A549 (cell line): ENCODE results near the gene PPP4R3B.
"Not testable (repeated sequence)": the region's sequence is repeated elsewhere in the genome, so short reads cannot be mapped to it uniquely, and the experiment has no call there.

ENCODE experiments used
- CEBPB ChIP-seq, 2 experiments: fragments of >200 bp in 1 of 2; sonication (Bioruptor Twin) in 1 of 2; formaldehyde crosslinking in 1 of 2; IDR thresholded peaks; 2 replicates each; pipeline ENCODE4 v1.6.1; 2012 to 2016
- CTCF ChIP-seq: fragments of >200 bp; sonication (Bioruptor Twin); formaldehyde crosslinking; IDR thresholded peaks from 3 replicates; pipeline ENCODE4 v1.5.1; 2016
- EP300 ChIP-seq, 2 experiments: fragments of >200 bp; sonication (Bioruptor Twin); formaldehyde crosslinking; IDR thresholded peaks; 2 replicates in 1 of 2; 3 replicates in 1 of 2; pipeline ENCODE4 v1.6.1; 2016 to 2017
- KDM1A ChIP-seq: fragments of 200-600 bp; sonication (generic); IDR thresholded peaks from 2 replicates; pipeline ENCODE4 v1.6.1; 2016; ENCODE audit warnings: low read depth, mild to moderate bottlenecking
- MAX ChIP-seq: IDR thresholded peaks from 2 replicates; pipeline ENCODE4 v1.6.1; 2012
- PHF8 ChIP-seq: fragments of 200-600 bp; sonication (generic); IDR thresholded peaks from 2 replicates; pipeline ENCODE4 v1.6.1; 2016; ENCODE audit warnings: low read depth, mild to moderate bottlenecking, antibody characterized with exemption, moderate library complexity, borderline replicate concordance
- POLR2A ChIP-seq: IDR thresholded peaks from 2 replicates; pipeline ENCODE4 v1.6.1; 2012; ENCODE audit warnings: mild to moderate bottlenecking, low read length
- RAD21 ChIP-seq, 2 experiments: fragments of >200 bp in 1 of 2; sonication (Bioruptor Twin) in 1 of 2; formaldehyde crosslinking in 1 of 2; IDR thresholded peaks in 1 of 2; conservative IDR thresholded peaks in 1 of 2; 2 replicates in 1 of 2; 3 replicates in 1 of 2; pipeline ENCODE4 v1.6.1; 2012 to 2018; ENCODE audit warnings: inconsistent platforms in 1 of 2
- RNF2 ChIP-seq: fragments of 200-600 bp; sonication (generic); IDR thresholded peaks from 2 replicates; pipeline ENCODE4 v1.6.1; 2016; ENCODE audit warnings: low read depth, mild to moderate bottlenecking, antibody characterized with exemption, moderate library complexity, borderline replicate concordance
- TF ChIP-seq, protein P1 (sequence below): fragments of 200-600 bp; sonication (generic); IDR thresholded peaks from 2 replicates; pipeline ENCODE4 v1.6.1; 2016; ENCODE audit warnings: antibody characterized with exemption, mild to moderate bottlenecking, moderate library complexity

GRCh38 chr2:55596795-55597194, 20.6 kb downstream of the PPP4R3B start:
- TF ChIP-seq RAD21 (conservative IDR thresholded peaks at IDR 0.05 in 1 of 2, IDR thresholded peaks at IDR 0.05 in 1 of 2); CTCF; PHF8; MAX; RNF2; KDM1A; POLR2A; EP300 (IDR thresholded peaks at IDR 0.05); CEBPB (IDR thresholded peaks at IDR 0.05): not testable (repeated sequence)
- TF ChIP-seq, protein P1, sequence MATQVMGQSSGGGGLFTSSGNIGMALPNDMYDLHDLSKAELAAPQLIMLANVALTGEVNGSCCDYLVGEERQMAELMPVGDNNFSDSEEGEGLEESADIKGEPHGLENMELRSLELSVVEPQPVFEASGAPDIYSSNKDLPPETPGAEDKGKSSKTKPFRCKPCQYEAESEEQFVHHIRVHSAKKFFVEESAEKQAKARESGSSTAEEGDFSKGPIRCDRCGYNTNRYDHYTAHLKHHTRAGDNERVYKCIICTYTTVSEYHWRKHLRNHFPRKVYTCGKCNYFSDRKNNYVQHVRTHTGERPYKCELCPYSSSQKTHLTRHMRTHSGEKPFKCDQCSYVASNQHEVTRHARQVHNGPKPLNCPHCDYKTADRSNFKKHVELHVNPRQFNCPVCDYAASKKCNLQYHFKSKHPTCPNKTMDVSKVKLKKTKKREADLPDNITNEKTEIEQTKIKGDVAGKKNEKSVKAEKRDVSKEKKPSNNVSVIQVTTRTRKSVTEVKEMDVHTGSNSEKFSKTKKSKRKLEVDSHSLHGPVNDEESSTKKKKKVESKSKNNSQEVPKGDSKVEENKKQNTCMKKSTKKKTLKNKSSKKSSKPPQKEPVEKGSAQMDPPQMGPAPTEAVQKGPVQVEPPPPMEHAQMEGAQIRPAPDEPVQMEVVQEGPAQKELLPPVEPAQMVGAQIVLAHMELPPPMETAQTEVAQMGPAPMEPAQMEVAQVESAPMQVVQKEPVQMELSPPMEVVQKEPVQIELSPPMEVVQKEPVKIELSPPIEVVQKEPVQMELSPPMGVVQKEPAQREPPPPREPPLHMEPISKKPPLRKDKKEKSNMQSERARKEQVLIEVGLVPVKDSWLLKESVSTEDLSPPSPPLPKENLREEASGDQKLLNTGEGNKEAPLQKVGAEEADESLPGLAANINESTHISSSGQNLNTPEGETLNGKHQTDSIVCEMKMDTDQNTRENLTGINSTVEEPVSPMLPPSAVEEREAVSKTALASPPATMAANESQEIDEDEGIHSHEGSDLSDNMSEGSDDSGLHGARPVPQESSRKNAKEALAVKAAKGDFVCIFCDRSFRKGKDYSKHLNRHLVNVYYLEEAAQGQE = not testable (repeated sequence)
